Measurements from ENCODE around the gene IGFLR1. TPM values are rescaled to one million over a fixed set of nuclear protein-coding genes. Genes with fewer than 3 reads are reported as not detected.

IGFLR1 gene
- total and polyA plus RNA-seq, 9 of the 15 experiments (the other 6 are each of a cell fraction or from before 2014, with no cell fraction given): 1.0 to 14.3 (median 4.6) TPM

DNA sequence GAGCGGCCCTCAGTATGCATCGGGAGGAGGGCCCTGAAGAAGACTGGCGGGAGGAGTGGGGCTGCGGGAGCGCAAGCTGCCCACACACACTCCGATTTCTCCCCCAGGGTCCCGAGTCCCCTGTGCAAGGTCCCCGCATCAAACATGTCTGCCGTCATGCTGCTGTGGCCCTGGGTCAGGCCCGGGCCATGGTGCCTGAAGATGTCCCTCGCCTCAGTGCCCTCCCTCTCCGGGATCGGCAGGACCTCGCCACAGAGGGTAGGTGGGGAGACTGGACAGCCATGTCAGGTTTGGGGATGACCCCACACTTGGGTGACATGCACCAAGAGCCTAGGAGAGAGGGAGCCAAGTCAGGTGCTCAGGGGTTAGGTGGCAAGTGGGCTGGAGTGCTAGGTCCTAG is 19.8 kb downstream of the IGFLR1 start:
- Histone ChIP-seq H3K79me2 (ENCODE audit: control insufficient read depth, insufficient read depth, low read length) (peaks cover 33% of the 10 kb centered on the region), H3K9me3 (replicated peaks; ENCODE audit: control insufficient read depth, insufficient read depth, low read depth, low read length) (no peaks in the 10 kb centered on the region), H3K4me3 (no peak overlapping the region), H3K27ac (ENCODE audit: extremely low read depth, low read depth, low read length) (no peak overlapping the region), H3K4me2 (ENCODE audit: insufficient read depth, low read length) (no peak overlapping the region), H4K20me1 (replicated peaks; ENCODE audit: control insufficient read depth, insufficient read depth, low read length) (0 out of 2 replicates have a peak, but pooled peaks cover 11% of the 10 kb centered on the region), H3K4me1 (replicated peaks in 1 of 2; ENCODE audit: control insufficient read depth in 2 of 2, insufficient read depth in 2 of 2, low read length in 2 of 2) (peaks cover 7 to 34% of the 10 kb centered on the region in 2 experiments), H3K9me1 (ENCODE audit: control insufficient read depth, insufficient read depth, low read length) (no peaks in the 10 kb centered on the region), H2AFZ (ENCODE audit: low read depth, low read length) (no peak overlapping the region), H3K9ac (ENCODE audit: insufficient read depth in 1 of 2, low read depth in 2 of 2, low read length in 2 of 2) (0 out of 4 replicates have a peak overlapping the region, but pooled peaks of 1 of the 2 experiments have one; percentile 32), H3K27me3 (ENCODE audit: control insufficient read depth in 2 of 2, insufficient read depth in 2 of 2, low read length in 2 of 2) (no peaks in the 10 kb centered on the region), H3K36me3 (ENCODE audit: control insufficient read depth, insufficient read depth, low read length) (peaks cover 77% of the 10 kb centered on the region; the same call in 2 of the 3 replicates)
- 100% methylated on average over 10 of the region's 14 CpGs for WGBS (ENCODE audit: insufficient coverage, low coverage, missing lambda C conversion rate)
- no peak for DNase-seq (ENCODE audit: extremely low read depth in 1 of 4, low spot score in 3 of 4)
- TF ChIP-seq, protein P1, sequence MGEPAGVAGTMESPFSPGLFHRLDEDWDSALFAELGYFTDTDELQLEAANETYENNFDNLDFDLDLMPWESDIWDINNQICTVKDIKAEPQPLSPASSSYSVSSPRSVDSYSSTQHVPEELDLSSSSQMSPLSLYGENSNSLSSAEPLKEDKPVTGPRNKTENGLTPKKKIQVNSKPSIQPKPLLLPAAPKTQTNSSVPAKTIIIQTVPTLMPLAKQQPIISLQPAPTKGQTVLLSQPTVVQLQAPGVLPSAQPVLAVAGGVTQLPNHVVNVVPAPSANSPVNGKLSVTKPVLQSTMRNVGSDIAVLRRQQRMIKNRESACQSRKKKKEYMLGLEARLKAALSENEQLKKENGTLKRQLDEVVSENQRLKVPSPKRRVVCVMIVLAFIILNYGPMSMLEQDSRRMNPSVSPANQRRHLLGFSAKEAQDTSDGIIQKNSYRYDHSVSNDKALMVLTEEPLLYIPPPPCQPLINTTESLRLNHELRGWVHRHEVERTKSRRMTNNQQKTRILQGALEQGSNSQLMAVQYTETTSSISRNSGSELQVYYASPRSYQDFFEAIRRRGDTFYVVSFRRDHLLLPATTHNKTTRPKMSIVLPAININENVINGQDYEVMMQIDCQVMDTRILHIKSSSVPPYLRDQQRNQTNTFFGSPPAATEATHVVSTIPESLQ (CRISPR knock-in tag; IDR thresholded peaks at IDR 0.05): no peak
- TF ChIP-seq PTTG1 (tag; IDR thresholded peaks at IDR 0.05; ENCODE audit: low read depth) (no peak), ZNF253 (CRISPR knock-in tag; conservative IDR thresholded peaks at IDR 0.05) (no peak), POLR2G (IDR thresholded peaks at IDR 0.05; ENCODE audit: low read depth, low read length) (peak; percentile 65), RBFOX2 (IDR thresholded peaks at IDR 0.05; ENCODE audit: low read depth, low read length) (peak; percentile 67)
- in situ Hi-C loops (cut with MboI) (no loop called here), intact Hi-C loops (cut with micrococcal nuclease) (no loop called here)
- CTCF ChIA-PET (ENCODE audit: low intra/inter-chr PET ratio): no interaction called here
- no peak for FAIRE-seq
- POLR2A ChIA-PET: interaction anchor here (1.5 kb wide), 1 partner anchor 18 kb away, joined by 5 read pairs; no protein-coding TSS in a partner anchor
- no TSS peak for BruUV-seq (replicated peaks)
- ATAC-seq: no peak
